ENCODE measurements around the gene FNDC3A.

FNDC3A gene

GRCh38 chr13:49220036-49220855 lies 244.5 kb downstream of the FNDC3A start, which contains the start of gene MLNR:
TSS of gene MLNR (plus strand) at chr13:49220338. CDS start at chr13:49220338, 0 bp downstream.
- peak; percentile 80 for DNase-seq (ENCODE audit: low spot score)

GRCh38 chr13:49220856-49221589 lies 245.3 kb downstream of the FNDC3A start:
- peak; percentile 60 for DNase-seq (ENCODE audit: low spot score)

- DNase-seq (ENCODE audit: low spot score) = no peak
Observed at GRCh38 chr13:49221590-49221965, 245.9 kb downstream of the FNDC3A start.

- no peak for DNase-seq (ENCODE audit: low spot score)
Observed at GRCh38 chr13:49225223-49226042, 249.7 kb downstream of the FNDC3A start.

GRCh38 chr13:49226613-49227012 lies 250.9 kb downstream of the FNDC3A start:
- no peak for DNase-seq (ENCODE audit: low spot score)

GRCh38 chr13:49234741-49235140 lies 259.0 kb downstream of the FNDC3A start:
- DNase-seq (ENCODE audit: low spot score) = no peak

GRCh38 chr13:49235856-49236431 lies 260.2 kb downstream of the FNDC3A start:
- no peak for DNase-seq (ENCODE audit: low spot score)

GRCh38 chr13:49238621-49239020 lies 262.9 kb downstream of the FNDC3A start:
- no peak for DNase-seq (ENCODE audit: low spot score)

- no peak for DNase-seq (ENCODE audit: low spot score)
Observed at GRCh38 chr13:49240017-49240416, 264.3 kb downstream of the FNDC3A start.

- DNase-seq (ENCODE audit: low spot score) = no peak
Observed at GRCh38 chr13:49241296-49241695, 265.6 kb downstream of the FNDC3A start.

GRCh38 chr13:49245101-49245500 lies 269.4 kb downstream of the FNDC3A start:
- no peak for DNase-seq (ENCODE audit: low spot score)

- DNase-seq (ENCODE audit: low spot score) = no peak
Observed at GRCh38 chr13:49246850-49247642, 271.3 kb downstream of the FNDC3A start.

GRCh38 chr13:49247643-49248621 lies 272.2 kb downstream of the FNDC3A start, which contains the start of gene CDADC1:
TSS of gene CDADC1 (plus strand) at chr13:49247925. CDS start at chr13:49248038, 113 bp downstream.
- DNase-seq (ENCODE audit: low spot score) = peak; percentile 98

GRCh38 chr13:49248622-49249002 lies 272.9 kb downstream of the FNDC3A start:
- DNase-seq (ENCODE audit: low spot score) = no peak

- DNase-seq (ENCODE audit: low spot score) = no peak
Observed at GRCh38 chr13:49251326-49251725, 275.6 kb downstream of the FNDC3A start.

- DNase-seq (ENCODE audit: low spot score) = no peak
Observed at GRCh38 chr13:49253310-49253709, 277.6 kb downstream of the FNDC3A start.

- DNase-seq (ENCODE audit: low spot score) = no peak
Observed at GRCh38 chr13:49254007-49254406, 278.3 kb downstream of the FNDC3A start.

GRCh38 chr13:49256841-49257240 lies 281.1 kb downstream of the FNDC3A start:
- no peak for DNase-seq (ENCODE audit: low spot score)

GRCh38 chr13:49258089-49258796 lies 282.5 kb downstream of the FNDC3A start:
- no peak for DNase-seq (ENCODE audit: low spot score)

Measured in ecto neural progenitor cell (in vitro differentiated cells).